KMS-11 (cell line): ENCODE data around the gene KIT.

ENCODE experiments used
- H2AFZ ChIP-seq: fragments of 200-600 bp; sonication (generic); 2 replicates; pipeline ENCODE4 v1.6.1; 2016; ENCODE audit warnings: antibody characterized with exemption, mixed run types, low read depth
- H3K27ac ChIP-seq: fragments of 200-600 bp; sonication (generic); 2 replicates; pipeline ENCODE4 v1.6.1; 2016; ENCODE audit warnings: mild to moderate bottlenecking, mixed run types
- H3K27me3 ChIP-seq: fragments of 200-600 bp; sonication (generic); 2 replicates; pipeline ENCODE4 v1.6.1; 2017; ENCODE audit warnings: mild to moderate bottlenecking, low read depth, mixed run types, moderate library complexity; ENCODE audit not compliant: insufficient read depth
- H3K36me3 ChIP-seq: fragments of 200-600 bp; sonication (generic); 2 replicates; pipeline ENCODE4 v1.6.1; 2017; ENCODE audit warnings: mild to moderate bottlenecking, mixed run types; ENCODE audit not compliant: insufficient read depth
- H3K4me1 ChIP-seq: fragments of 200-600 bp; sonication (generic); 2 replicates; pipeline ENCODE4 v1.6.1; 2016; ENCODE audit warnings: mild to moderate bottlenecking, low read depth, mixed run types; ENCODE audit not compliant: poor library complexity, severe bottlenecking
- H3K4me2 ChIP-seq: fragments of 200-600 bp; sonication (generic); 2 replicates; pipeline ENCODE4 v1.7.0; 2016; ENCODE audit warnings: mild to moderate bottlenecking, mixed run types
- H3K4me3 ChIP-seq: fragments of 200-600 bp; sonication (generic); IDR thresholded peaks from 2 replicates; pipeline ENCODE4 v1.6.1; 2017; ENCODE audit warnings: low read depth, low read length, mixed read lengths; ENCODE audit not compliant: insufficient read depth
- H3K79me2 ChIP-seq: fragments of 200-600 bp; sonication (generic); 2 replicates; pipeline ENCODE4 v1.6.1; 2016; ENCODE audit warnings: low read depth, mixed run types; ENCODE audit not compliant: insufficient read depth
- H3K9ac ChIP-seq: fragments of 200-600 bp; sonication (generic); 2 replicates; pipeline ENCODE4 v1.6.1; 2016; ENCODE audit warnings: mild to moderate bottlenecking, mixed run types
- H4K20me1 ChIP-seq: fragments of 200-600 bp; sonication (generic); 2 replicates; pipeline ENCODE4 v1.6.1; 2016; ENCODE audit warnings: mild to moderate bottlenecking, mixed run types; ENCODE audit not compliant: insufficient read depth
- CTCF ChIP-seq: fragments of 200-600 bp; sonication (generic); conservative IDR thresholded peaks from 2 replicates; pipeline ENCODE4 v1.6.1; 2017; ENCODE audit warnings: low read depth, mild to moderate bottlenecking, antibody characterized with exemption, low read length, moderate library complexity, mixed read lengths

KIT gene

GRCh38 chr4:54727346-54727745, 69.6 kb downstream of the KIT start:
- Histone ChIP-seq H3K9ac (no peak overlapping the region), H3K4me1 (peaks cover 9% of the 10 kb centered on the region), H3K4me3 (no peak overlapping the region), H3K4me2 (no peak overlapping the region), H3K36me3 (no peaks in the 10 kb centered on the region), H3K27me3 (no peaks in the 10 kb centered on the region), H2AFZ (no peak overlapping the region), H4K20me1 (no peaks in the 10 kb centered on the region), H3K27ac (no peak overlapping the region), H3K79me2 (no peaks in the 10 kb centered on the region)
- TF ChIP-seq CTCF: no peak

GRCh38 chr4:54728368-54728767, 70.6 kb downstream of the KIT start:
- Histone ChIP-seq H2AFZ (no peak overlapping the region), H4K20me1 (no peaks in the 10 kb centered on the region), H3K36me3 (no peaks in the 10 kb centered on the region), H3K27me3 (no peaks in the 10 kb centered on the region), H3K79me2 (no peaks in the 10 kb centered on the region), H3K9ac (no peak overlapping the region), H3K4me2 (no peak overlapping the region), H3K27ac (no peak overlapping the region), H3K4me3 (no peak overlapping the region), H3K4me1 (peaks cover 9% of the 10 kb centered on the region)
- TF ChIP-seq CTCF: no peak

- H3K9ac ChIP-seq: no peak overlapping the region
- TF ChIP-seq CTCF: no peak
- no peak overlapping the region for H2AFZ ChIP-seq
- no peaks in the 10 kb centered on the region for H3K36me3 ChIP-seq
- no peaks in the 10 kb centered on the region for H3K27me3 ChIP-seq
- H4K20me1 ChIP-seq: no peaks in the 10 kb centered on the region
- H3K27ac ChIP-seq: no peak overlapping the region
- no peaks in the 10 kb centered on the region for H3K79me2 ChIP-seq
- no peak overlapping the region for H3K4me2 ChIP-seq
- H3K4me1 ChIP-seq: peaks cover 9% of the 10 kb centered on the region
- H3K4me3 ChIP-seq: no peak overlapping the region
These were observed 71.5 kb downstream of the KIT start for GRCh38 chr4:54729256-54729655.

- TF ChIP-seq CTCF: no peak
- no peaks in the 10 kb centered on the region for H3K79me2 ChIP-seq
- no peak overlapping the region for H2AFZ ChIP-seq
- no peaks in the 10 kb centered on the region for H4K20me1 ChIP-seq
- no peak overlapping the region for H3K4me3 ChIP-seq
- H3K27me3 ChIP-seq: no peaks in the 10 kb centered on the region
- H3K27ac ChIP-seq: no peak overlapping the region
- H3K4me1 ChIP-seq: peaks cover 9% of the 10 kb centered on the region
- H3K9ac ChIP-seq: no peak overlapping the region
- H3K36me3 ChIP-seq: no peaks in the 10 kb centered on the region
- H3K4me2 ChIP-seq: no peak overlapping the region
These were observed 72.8 kb downstream of the KIT start for GRCh38 chr4:54730581-54730980.
